RWPE2 (cell line): ENCODE measurements around the gene CCDC137.

Experiments used
- ATAC-seq: fragments of 200-7000 bp; cut with Tn5 transposase; 3 replicates; pipeline ENCODE4 v1.9.1; 2021; ENCODE audit warnings: low read depth
- DNase-seq: peaks from one replicate; pipeline ENCODE4 v3.0.0-alpha.2; 2020; ENCODE audit warnings: low spot score
- H3K27ac ChIP-seq: fragments of 450-650 bp; 2 replicates; pipeline ENCODE4 v1.5.1; 2017; ENCODE audit warnings: mild to moderate bottlenecking; ENCODE audit not compliant: poor library complexity, severe bottlenecking
- H3K27me3 ChIP-seq: fragments of 250-450 bp; sonication (Bioruptor Pico); 2 replicates; pipeline ENCODE4 v1.5.1; 2021; ENCODE audit warnings: mild to moderate bottlenecking, moderate library complexity; ENCODE audit not compliant: insufficient read depth, poor library complexity, severe bottlenecking
- H3K36me3 ChIP-seq: fragments of 250-450 bp; sonication (Bioruptor Pico); 2 replicates; pipeline ENCODE4 v1.5.1; 2020; ENCODE audit warnings: low read depth, mild to moderate bottlenecking, moderate library complexity
- H3K4me1 ChIP-seq: fragments of 250-450 bp; sonication (Bioruptor Pico); 2 replicates; pipeline ENCODE4 v1.5.1; 2021; ENCODE audit warnings: mild to moderate bottlenecking, moderate library complexity; ENCODE audit not compliant: insufficient read depth, poor library complexity, severe bottlenecking
- H3K4me3 ChIP-seq: fragments of 250-450 bp; sonication (Bioruptor Pico); 2 replicates; pipeline ENCODE4 v1.5.1; 2021; ENCODE audit warnings: mild to moderate bottlenecking, moderate library complexity; ENCODE audit not compliant: severe bottlenecking
- H3K9me3 ChIP-seq: fragments of 250-450 bp; sonication (Bioruptor Pico); 2 replicates; pipeline ENCODE4 v1.5.1; 2021; ENCODE audit warnings: mild to moderate bottlenecking, moderate library complexity; ENCODE audit not compliant: severe bottlenecking
- TF ChIP-seq, protein P1 (sequence below): fragments of 450-650 bp; IDR thresholded peaks from one replicate; pipeline ENCODE4 v1.5.1; 2017; ENCODE audit warnings: mild to moderate bottlenecking, moderate library complexity; ENCODE audit not compliant: poor library complexity, severe bottlenecking

CCDC137 gene

DNA sequence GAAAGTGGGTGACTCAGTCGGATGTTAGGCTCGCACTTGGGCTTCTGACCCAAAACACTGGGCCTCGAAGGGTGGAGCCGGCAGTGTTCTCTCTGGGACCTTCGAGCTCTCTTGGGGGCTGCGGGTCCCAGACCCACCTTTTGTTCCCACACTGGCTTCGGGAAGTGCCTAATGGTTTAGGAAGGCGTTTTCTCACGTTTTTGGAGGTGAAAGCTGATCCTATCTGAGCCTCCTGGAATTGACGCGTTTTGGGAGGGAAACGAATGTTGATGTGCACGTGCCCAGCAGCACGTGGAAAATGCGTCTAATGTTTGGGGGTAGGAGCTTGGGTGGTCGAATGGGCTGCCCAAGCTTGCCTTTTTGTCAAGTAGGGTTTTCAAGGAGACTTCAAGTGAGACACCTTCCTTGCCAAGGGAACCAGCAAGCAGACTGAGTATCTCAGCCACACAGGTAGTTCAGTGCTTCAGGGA, 17.9 kb downstream of the CCDC137 start:
- no peaks in the 10 kb centered on the region for H3K27me3 ChIP-seq
- peaks cover 40% of the 10 kb centered on the region for H3K36me3 ChIP-seq
- peak overlapping the region; percentile 88 for H3K4me3 ChIP-seq
- DNase-seq (no peak), ATAC-seq (peak; percentile 43)
- no peaks in the 10 kb centered on the region for H3K9me3 ChIP-seq
- TF ChIP-seq, protein P1, sequence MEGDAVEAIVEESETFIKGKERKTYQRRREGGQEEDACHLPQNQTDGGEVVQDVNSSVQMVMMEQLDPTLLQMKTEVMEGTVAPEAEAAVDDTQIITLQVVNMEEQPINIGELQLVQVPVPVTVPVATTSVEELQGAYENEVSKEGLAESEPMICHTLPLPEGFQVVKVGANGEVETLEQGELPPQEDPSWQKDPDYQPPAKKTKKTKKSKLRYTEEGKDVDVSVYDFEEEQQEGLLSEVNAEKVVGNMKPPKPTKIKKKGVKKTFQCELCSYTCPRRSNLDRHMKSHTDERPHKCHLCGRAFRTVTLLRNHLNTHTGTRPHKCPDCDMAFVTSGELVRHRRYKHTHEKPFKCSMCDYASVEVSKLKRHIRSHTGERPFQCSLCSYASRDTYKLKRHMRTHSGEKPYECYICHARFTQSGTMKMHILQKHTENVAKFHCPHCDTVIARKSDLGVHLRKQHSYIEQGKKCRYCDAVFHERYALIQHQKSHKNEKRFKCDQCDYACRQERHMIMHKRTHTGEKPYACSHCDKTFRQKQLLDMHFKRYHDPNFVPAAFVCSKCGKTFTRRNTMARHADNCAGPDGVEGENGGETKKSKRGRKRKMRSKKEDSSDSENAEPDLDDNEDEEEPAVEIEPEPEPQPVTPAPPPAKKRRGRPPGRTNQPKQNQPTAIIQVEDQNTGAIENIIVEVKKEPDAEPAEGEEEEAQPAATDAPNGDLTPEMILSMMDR, result no peak
- H3K27ac ChIP-seq, result peak overlapping the region; percentile 89
- H3K4me1 ChIP-seq, result peaks cover 7% of the 10 kb centered on the region

DNA sequence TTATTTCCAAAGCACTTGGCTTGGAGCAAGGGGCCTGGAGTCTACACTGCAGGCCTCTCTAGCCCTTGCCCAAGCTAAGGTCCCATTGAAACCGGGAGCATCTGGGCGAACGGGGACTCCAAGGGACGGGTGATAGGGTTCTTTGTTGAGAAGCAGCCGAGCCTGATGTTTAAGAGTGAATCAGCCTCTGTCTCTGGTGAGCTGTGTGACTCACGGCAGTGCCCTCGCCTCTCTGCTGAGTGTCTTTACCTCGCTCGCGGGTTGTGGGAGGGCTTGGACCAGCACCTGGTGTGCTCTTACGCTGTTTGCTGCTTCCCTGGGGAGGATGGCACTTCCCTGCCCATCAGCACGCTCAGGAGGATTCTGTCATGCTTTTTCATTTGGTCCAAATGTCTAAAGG, 18.6 kb downstream of the CCDC137 start:
- DNase-seq (peak; percentile 86), ATAC-seq (peak; percentile 74)
- TF ChIP-seq, protein P1, result no peak
- Histone ChIP-seq H3K36me3 (peaks cover 47% of the 10 kb centered on the region), H3K27ac (peak overlapping the region; percentile 89), H3K27me3 (no peaks in the 10 kb centered on the region), H3K4me3 (peak overlapping the region; percentile 88), H3K9me3 (no peaks in the 10 kb centered on the region), H3K4me1 (peaks cover 7% of the 10 kb centered on the region)

DNA sequence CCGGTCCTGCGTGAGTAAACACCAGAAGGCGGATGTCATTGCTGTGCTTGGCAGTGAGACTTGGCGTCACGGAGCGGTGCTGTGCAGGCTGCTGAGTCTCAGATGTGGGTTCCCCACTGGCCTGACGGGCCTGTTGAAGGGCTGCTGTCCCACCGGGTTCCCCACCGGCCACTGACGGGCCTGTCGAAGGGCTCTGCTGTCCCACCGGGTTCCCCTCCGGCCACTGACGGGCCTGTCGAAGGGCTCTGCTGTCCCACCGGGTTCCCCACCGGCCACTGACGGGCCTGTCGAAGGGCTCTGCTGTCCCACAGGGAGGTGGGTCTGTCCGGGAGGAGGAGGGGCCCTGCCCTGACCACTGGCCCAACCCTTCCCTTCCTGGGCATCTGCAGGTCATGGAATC, 20.1 kb downstream of the CCDC137 start:
- Histone ChIP-seq H3K36me3 (peaks cover 62% of the 10 kb centered on the region), H3K4me1 (peaks cover 7% of the 10 kb centered on the region), H3K4me3 (no peak overlapping the region), H3K27ac (no peak overlapping the region), H3K9me3 (no peaks in the 10 kb centered on the region), H3K27me3 (no peaks in the 10 kb centered on the region)
- DNase-seq (no peak), ATAC-seq (no peak)
- TF ChIP-seq, protein P1, result no peak

DNA sequence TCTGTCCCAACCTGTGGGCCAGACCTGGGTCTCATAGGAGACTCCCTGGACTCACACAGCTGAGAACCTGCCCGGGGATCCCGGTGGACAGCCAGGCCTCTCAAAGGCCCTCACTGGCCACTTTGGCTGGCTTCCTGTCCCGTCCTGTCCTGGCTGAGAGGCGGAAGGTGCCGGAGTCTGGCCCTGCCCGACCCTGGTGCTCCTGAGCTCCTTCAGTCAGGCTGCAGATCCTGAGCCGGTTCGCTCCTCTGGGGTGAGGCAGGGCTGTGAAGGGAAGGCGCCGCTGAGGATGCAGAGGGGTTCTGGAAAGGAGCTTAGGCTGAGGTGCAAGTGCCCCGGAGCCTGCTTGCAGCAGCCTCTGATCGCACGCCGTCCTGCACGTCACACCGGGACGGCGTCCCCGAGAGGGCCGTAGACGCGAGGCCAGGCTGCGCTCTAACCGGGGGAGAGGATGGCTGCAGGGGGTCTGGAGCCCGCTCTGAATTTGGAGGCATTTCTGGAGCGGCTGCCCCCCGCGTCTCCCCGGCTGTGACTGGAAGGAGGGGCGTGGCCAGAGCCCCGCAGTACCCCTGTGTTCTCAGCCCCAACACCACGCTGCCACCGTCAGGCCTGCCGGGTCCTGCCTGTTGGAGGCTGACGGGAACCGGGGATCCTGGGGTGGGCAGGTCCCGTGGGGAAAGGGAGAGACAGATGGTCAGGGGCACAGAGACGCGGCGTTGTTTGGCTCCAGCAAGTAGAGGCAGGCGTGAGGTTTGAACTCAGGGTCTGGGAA, 21.4 kb downstream of the CCDC137 start:
- H3K9me3 ChIP-seq, result no peaks in the 10 kb centered on the region
- peaks cover 75% of the 10 kb centered on the region for H3K36me3 ChIP-seq
- TF ChIP-seq, protein P1, result no peak
- no peak overlapping the region for H3K4me3 ChIP-seq
- H3K4me1 ChIP-seq, result peaks cover 7% of the 10 kb centered on the region
- H3K27ac ChIP-seq, result no peak overlapping the region
- no peak for DNase-seq
- no peak for ATAC-seq
- no peaks in the 10 kb centered on the region for H3K27me3 ChIP-seq

DNA sequence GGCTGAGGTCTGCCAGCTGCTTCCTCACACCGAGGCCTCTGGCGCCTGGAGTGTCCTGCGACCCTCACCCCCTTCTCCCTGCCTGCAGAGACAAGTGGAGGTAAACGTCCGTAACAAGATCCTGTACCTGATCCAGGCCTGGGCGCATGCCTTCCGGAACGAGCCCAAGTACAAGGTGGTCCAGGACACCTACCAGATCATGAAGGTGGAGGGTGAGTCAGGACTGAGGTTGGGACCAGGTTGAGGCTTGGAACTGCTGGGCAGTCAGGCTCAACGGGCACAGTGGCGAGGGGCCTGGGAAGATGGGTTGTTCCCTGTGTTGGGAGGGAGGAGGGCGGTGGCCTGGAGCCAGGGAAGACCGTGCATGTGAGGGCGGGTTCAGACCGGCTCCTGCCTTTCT, 22.1 kb downstream of the CCDC137 start:
- peaks cover 82% of the 10 kb centered on the region for H3K36me3 ChIP-seq
- no peak overlapping the region for H3K4me3 ChIP-seq
- H3K9me3 ChIP-seq, result no peaks in the 10 kb centered on the region
- ATAC-seq (no peak), DNase-seq (no peak)
- H3K27ac ChIP-seq, result no peak overlapping the region
- TF ChIP-seq, protein P1, result no peak
- H3K27me3 ChIP-seq, result no peaks in the 10 kb centered on the region
- peaks cover 7% of the 10 kb centered on the region for H3K4me1 ChIP-seq
